ENCODE measurements around the gene PRRT4. TPM values are rescaled to one million over a fixed set of nuclear protein-coding genes. Genes with fewer than 3 reads are reported as not detected.
A peak's percentile ranks its signal among the peaks of the same experiment; 100 is the strongest.

PRRT4 gene
- total RNA-seq, 1 donor from 2014 or later: 0.47 TPM

- peaks cover 4% of the 10 kb centered on the region for H3K4me1 ChIP-seq
- TF ChIP-seq, protein P1, sequence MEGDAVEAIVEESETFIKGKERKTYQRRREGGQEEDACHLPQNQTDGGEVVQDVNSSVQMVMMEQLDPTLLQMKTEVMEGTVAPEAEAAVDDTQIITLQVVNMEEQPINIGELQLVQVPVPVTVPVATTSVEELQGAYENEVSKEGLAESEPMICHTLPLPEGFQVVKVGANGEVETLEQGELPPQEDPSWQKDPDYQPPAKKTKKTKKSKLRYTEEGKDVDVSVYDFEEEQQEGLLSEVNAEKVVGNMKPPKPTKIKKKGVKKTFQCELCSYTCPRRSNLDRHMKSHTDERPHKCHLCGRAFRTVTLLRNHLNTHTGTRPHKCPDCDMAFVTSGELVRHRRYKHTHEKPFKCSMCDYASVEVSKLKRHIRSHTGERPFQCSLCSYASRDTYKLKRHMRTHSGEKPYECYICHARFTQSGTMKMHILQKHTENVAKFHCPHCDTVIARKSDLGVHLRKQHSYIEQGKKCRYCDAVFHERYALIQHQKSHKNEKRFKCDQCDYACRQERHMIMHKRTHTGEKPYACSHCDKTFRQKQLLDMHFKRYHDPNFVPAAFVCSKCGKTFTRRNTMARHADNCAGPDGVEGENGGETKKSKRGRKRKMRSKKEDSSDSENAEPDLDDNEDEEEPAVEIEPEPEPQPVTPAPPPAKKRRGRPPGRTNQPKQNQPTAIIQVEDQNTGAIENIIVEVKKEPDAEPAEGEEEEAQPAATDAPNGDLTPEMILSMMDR (IDR thresholded peaks at IDR 0.05): no peak
- ATAC-seq: no peak
- peaks cover 12% of the 10 kb centered on the region for H3K27me3 ChIP-seq (ENCODE audit: low read depth)
- intact Hi-C loops (cut with DNase I): no loop called here
- no peaks in the 10 kb centered on the region for H3K36me3 ChIP-seq
- no peak overlapping the region for H3K27ac ChIP-seq
- H3K4me3 ChIP-seq: no peak overlapping the region
- no peaks in the 10 kb centered on the region for H3K9me3 ChIP-seq
- no peak for DNase-seq
These were observed 23.2 kb upstream of the PRRT4 start for GRCh38 chr7:128384726-128385125.

GRCh38 chr7:128383776-128384175 lies 22.3 kb upstream of the PRRT4 start:
- Histone ChIP-seq H3K9me3 (no peaks in the 10 kb centered on the region), H3K4me3 (no peak overlapping the region), H3K27me3 (ENCODE audit: low read depth) (peaks cover 11% of the 10 kb centered on the region), H3K27ac (no peak overlapping the region), H3K4me1 (peaks cover 4% of the 10 kb centered on the region), H3K36me3 (no peaks in the 10 kb centered on the region)
- TF ChIP-seq, protein P1 (IDR thresholded peaks at IDR 0.05): no peak
- intact Hi-C loops (cut with DNase I): no loop called here
- DNase-seq: no peak
- ATAC-seq: no peak

GRCh38 chr7:128381161-128381821 lies 19.8 kb upstream of the PRRT4 start:
- TF ChIP-seq, protein P1 (IDR thresholded peaks at IDR 0.05): peak; percentile 34
- Histone ChIP-seq H3K4me3 (no peak overlapping the region), H3K4me1 (no peaks in the 10 kb centered on the region), H3K36me3 (no peaks in the 10 kb centered on the region), H3K27me3 (ENCODE audit: low read depth) (no peaks in the 10 kb centered on the region), H3K27ac (no peak overlapping the region), H3K9me3 (no peaks in the 10 kb centered on the region)
- DNase-seq (peak; percentile 65), ATAC-seq (peak; percentile 58 to 71)
- intact Hi-C loops (cut with DNase I): no loop called here

DNA sequence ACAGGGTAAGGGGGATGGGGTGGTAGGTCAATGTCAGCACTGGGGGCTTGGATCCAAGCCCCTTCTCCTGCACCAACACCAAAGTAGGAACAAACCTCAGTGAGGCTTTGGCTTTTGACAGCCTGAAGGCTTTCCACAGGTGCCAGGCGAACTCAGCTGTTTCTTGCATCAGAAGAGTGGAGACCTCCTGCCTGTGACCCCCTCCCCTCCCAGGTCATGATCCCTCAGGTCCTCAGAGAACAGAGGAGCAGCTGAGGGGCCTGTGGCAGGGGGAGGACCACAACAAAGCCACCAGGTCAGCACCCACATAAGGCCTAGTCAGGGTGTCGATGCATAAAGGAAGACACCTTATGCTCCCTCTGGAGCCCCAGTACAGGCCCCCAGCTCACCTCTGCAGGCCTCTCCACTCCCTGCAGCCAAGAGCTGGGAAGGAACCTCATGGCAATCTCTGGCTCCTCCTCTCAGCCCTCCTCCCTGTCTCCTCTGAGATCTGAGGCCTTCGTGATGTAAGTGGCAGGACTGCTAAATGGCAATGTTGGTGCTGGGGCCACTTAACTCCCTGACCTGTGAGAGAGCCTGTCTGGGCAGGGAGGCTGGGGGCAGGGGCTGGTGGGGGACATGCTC lies 19.1 kb upstream of the PRRT4 start:
- intact Hi-C loops (cut with DNase I): no loop called here
- DNase-seq (no peak), ATAC-seq (peak in 1 of 2 donors; percentile 5)

GRCh38 chr7:128379900-128380479 lies 18.5 kb upstream of the PRRT4 start:
- Histone ChIP-seq H3K4me3 (no peak overlapping the region), H3K9me3 (no peaks in the 10 kb centered on the region), H3K27me3 (ENCODE audit: low read depth) (no peaks in the 10 kb centered on the region), H3K4me1 (no peaks in the 10 kb centered on the region), H3K27ac (no peak overlapping the region), H3K36me3 (no peaks in the 10 kb centered on the region)
- TF ChIP-seq, protein P1 (IDR thresholded peaks at IDR 0.05): no peak
- DNase-seq: no peak
- no peak for ATAC-seq
- intact Hi-C loops (cut with DNase I): no loop called here

More for the DNA sequence above, 19.1 kb upstream of the PRRT4 start:
- Histone ChIP-seq H3K27me3 (ENCODE audit: low read depth) (no peaks in the 10 kb centered on the region), H3K4me3 (no peak overlapping the region), H3K4me1 (no peaks in the 10 kb centered on the region), H3K27ac (no peak overlapping the region), H3K9me3 (no peaks in the 10 kb centered on the region), H3K36me3 (no peaks in the 10 kb centered on the region)
- TF ChIP-seq, protein P1 (IDR thresholded peaks at IDR 0.05): no peak

Measured in lower lobe of right lung (tissue), 2 donors.